HG02973 (cell line): Measurements from ENCODE around the gene TET3.

Source experiments
- ATAC-seq: cut with Tn5 transposase; IDR thresholded peaks from one replicate; pipeline ENCODE4 v1.9.1; 2021; ENCODE audit warnings: moderate library complexity; ENCODE audit not compliant: unreplicated experiment

The TET3 gene

GRCh38 chr2:74002505-74003421, 18.1 kb downstream of the TET3 start:
- ATAC-seq = peak; percentile 87

GRCh38 chr2:74003494-74004211, 18.9 kb downstream of the TET3 start:
- no peak for ATAC-seq

GRCh38 chr2:74004212-74005182, 19.8 kb downstream of the TET3 start:
- ATAC-seq = no peak

- ATAC-seq = no peak
Measured at GRCh38 chr2:74005786-74006185, 21.1 kb downstream of the TET3 start.

- no peak for ATAC-seq
Measured at GRCh38 chr2:74006459-74006858, 21.7 kb downstream of the TET3 start.

GRCh38 chr2:74007121-74007520, 22.4 kb downstream of the TET3 start:
- ATAC-seq = no peak

- ATAC-seq = no peak
Measured at GRCh38 chr2:74007711-74008110, 23.0 kb downstream of the TET3 start.

GRCh38 chr2:74008761-74009395, 24.2 kb downstream of the TET3 start:
- no peak for ATAC-seq

GRCh38 chr2:74009577-74009976, 24.9 kb downstream of the TET3 start:
- ATAC-seq = no peak

- ATAC-seq = no peak
Measured at GRCh38 chr2:74010087-74010541, 25.4 kb downstream of the TET3 start.

GRCh38 chr2:74011246-74011645, 26.5 kb downstream of the TET3 start:
- ATAC-seq = no peak

- ATAC-seq = no peak
Measured at GRCh38 chr2:74014813-74015212, 30.1 kb downstream of the TET3 start.

GRCh38 chr2:74017223-74017622, 32.5 kb downstream of the TET3 start:
- no peak for ATAC-seq

GRCh38 chr2:74019516-74019915, 34.8 kb downstream of the TET3 start:
- ATAC-seq = no peak

- ATAC-seq = no peak
Measured at GRCh38 chr2:74020702-74021406, 36.1 kb downstream of the TET3 start.

GRCh38 chr2:74021407-74021755, 36.7 kb downstream of the TET3 start:
- no peak for ATAC-seq

GRCh38 chr2:74024216-74024615, 39.5 kb downstream of the TET3 start:
- ATAC-seq = no peak

- no peak for ATAC-seq
Measured at GRCh38 chr2:74025971-74026612, 41.4 kb downstream of the TET3 start.

GRCh38 chr2:74026687-74027241, 42.1 kb downstream of the TET3 start:
- no peak for ATAC-seq
